ENCODE data around the gene ZBTB46. TPM values are rescaled to one million over a fixed set of nuclear protein-coding genes. Genes with fewer than 3 reads are reported as not detected.

The ZBTB46 gene
- total RNA-seq, 1 donor from 2014 or later, result 67.4 TPM

Other genes with a start within 250 kb of the ZBTB46 start
- 10.9 and 18.7 TPM in 2 replicates for gene GMEB2, start 204.2 kb downstream of the ZBTB46 start, total RNA-seq
- gene STMN3, start 177.8 kb downstream of the ZBTB46 start, total RNA-seq, result 0.85 and 1.2 TPM in 2 replicates
- gene RTEL1, start 173.0 kb downstream of the ZBTB46 start, total RNA-seq, result 13.4 and 17.9 TPM in 2 replicates
- 16.8 and 22.0 TPM in 2 replicates for gene TNFRSF6B, start 134.6 kb downstream of the ZBTB46 start, total RNA-seq
- 46.9 and 48.3 TPM in 2 replicates for gene ARFRP1, start 123.3 kb downstream of the ZBTB46 start, total RNA-seq
- 25.6 and 29.1 TPM in 2 replicates for gene ZGPAT, start 123.2 kb downstream of the ZBTB46 start, total RNA-seq
- gene LIME1, start 94.6 kb downstream of the ZBTB46 start, total RNA-seq, result 3.4 and 3.7 TPM in 2 replicates
- gene SLC2A4RG, start 91.5 kb downstream of the ZBTB46 start, total RNA-seq, result 11.7 and 24.1 TPM in 2 replicates
- gene ABHD16B, start 30.2 kb upstream of the ZBTB46 start, total RNA-seq, result not detected in 2 replicates
- 169 and 181 TPM in 2 replicates for gene TPD52L2, start 34.0 kb upstream of the ZBTB46 start, total RNA-seq
- gene DNAJC5, start 63.9 kb upstream of the ZBTB46 start, total RNA-seq, result 90.9 and 98.3 TPM in 2 replicates
- 40.7 and 46.4 TPM in 2 replicates for gene UCKL1, start 125.2 kb upstream of the ZBTB46 start, total RNA-seq
- 10.0 and 14.5 TPM in 2 replicates for gene ZNF512B, start 138.7 kb upstream of the ZBTB46 start, total RNA-seq
- gene SAMD10, start 148.4 kb upstream of the ZBTB46 start, total RNA-seq, result 4.3 and 6.1 TPM in 2 replicates
- 79.6 and 94.2 TPM in 2 replicates for gene PRPF6, start 149.9 kb upstream of the ZBTB46 start, total RNA-seq
- 11.2 and 13.3 TPM in 2 replicates for gene C20orf204, start 204.9 kb upstream of the ZBTB46 start, total RNA-seq
- 82.5 and 123 TPM in 2 replicates for gene SOX18, start 218.4 kb upstream of the ZBTB46 start, total RNA-seq
- 35.8 and 45.9 TPM in 2 replicates for gene TCEA2, start 231.9 kb upstream of the ZBTB46 start, total RNA-seq
- gene RGS19, start 248.3 kb upstream of the ZBTB46 start, total RNA-seq, result 29.3 and 44.6 TPM in 2 replicates
- 3.2 and 5.4 TPM in 2 replicates for gene OPRL1, start 248.8 kb upstream of the ZBTB46 start, total RNA-seq